NCI-H1092 (cell line): ENCODE results near the gene CCDC33.
A peak's percentile ranks its signal among the peaks of the same experiment; 100 is the strongest.

ENCODE experiments used
- DNase-seq: peaks from one replicate; lab custom pipeline; 2025; lab: John Stamatoyannopoulos, UW

CCDC33 gene

GRCh38 chr15:74229686-74230085 is 6.4 kb upstream of the CCDC33 start:
- no peak for DNase-seq

GRCh38 chr15:74231475-74231874 is 4.7 kb upstream of the CCDC33 start:
- no peak for DNase-seq

GRCh38 chr15:74233373-74233772 is 2.8 kb upstream of the CCDC33 start:
- no peak for DNase-seq

GRCh38 chr15:74233851-74234597 is 2.1 kb upstream of the CCDC33 start:
- no peak for DNase-seq

GRCh38 chr15:74234598-74234875 is 1.6 kb upstream of the CCDC33 start:
- no peak for DNase-seq

GRCh38 chr15:74239051-74239705 is 3.1 kb downstream of the CCDC33 start:
- peak; percentile 40 for DNase-seq

GRCh38 chr15:74240002-74240568 is 4.0 kb downstream of the CCDC33 start:
- peak; percentile 94 for DNase-seq

- DNase-seq = no peak
Measured at GRCh38 chr15:74240897-74241614, 4.9 kb downstream of the CCDC33 start.

GRCh38 chr15:74242441-74243185 is 6.5 kb downstream of the CCDC33 start:
- no peak for DNase-seq

GRCh38 chr15:74243431-74243830 is 7.3 kb downstream of the CCDC33 start:
- no peak for DNase-seq

- DNase-seq = no peak
Measured at GRCh38 chr15:74244822-74245341, 8.8 kb downstream of the CCDC33 start.

GRCh38 chr15:74245342-74245931 is 9.3 kb downstream of the CCDC33 start:
- DNase-seq = peak; percentile 86

- DNase-seq = no peak
Measured at GRCh38 chr15:74250266-74250665, 14.1 kb downstream of the CCDC33 start.

GRCh38 chr15:74251131-74251811 is 15.1 kb downstream of the CCDC33 start:
- DNase-seq = peak; percentile 28

- no peak for DNase-seq
Measured at GRCh38 chr15:74252291-74252690, 16.2 kb downstream of the CCDC33 start.

- DNase-seq = no peak
Measured at GRCh38 chr15:74252721-74253120, 16.6 kb downstream of the CCDC33 start.

- DNase-seq = no peak
Measured at GRCh38 chr15:74253211-74253921, 17.2 kb downstream of the CCDC33 start.

- DNase-seq = no peak
Measured at GRCh38 chr15:74257105-74257504, 21.0 kb downstream of the CCDC33 start.

GRCh38 chr15:74257623-74258022 is 21.5 kb downstream of the CCDC33 start:
- DNase-seq = no peak
